ENCODE measurements around the gene RUVBL2.

DNA sequence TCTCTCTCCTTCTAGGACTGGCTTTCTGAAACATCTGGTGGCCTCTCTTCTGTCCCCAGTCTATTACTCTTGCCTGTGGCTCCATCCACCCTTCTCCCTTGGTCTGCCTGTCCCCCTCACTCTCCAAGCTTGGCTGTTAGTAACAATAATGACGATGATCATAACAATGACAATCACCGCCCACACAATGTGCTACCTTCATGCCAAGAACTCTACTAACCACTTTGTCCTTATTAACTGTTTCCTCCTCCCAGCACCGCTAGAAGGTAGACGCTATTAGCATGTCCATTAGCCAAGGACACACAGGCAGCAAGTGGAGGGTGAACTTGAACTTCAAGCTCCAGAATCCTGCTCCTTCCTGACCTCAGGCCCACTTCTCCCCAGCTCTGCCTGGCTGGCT lies 3.3 kb upstream of the RUVBL2 start:
- no peak for TF ChIP-seq POLR2AphosphoS5 (IDR thresholded peaks at IDR 0.05)
- TF ChIP-seq, protein P1, sequence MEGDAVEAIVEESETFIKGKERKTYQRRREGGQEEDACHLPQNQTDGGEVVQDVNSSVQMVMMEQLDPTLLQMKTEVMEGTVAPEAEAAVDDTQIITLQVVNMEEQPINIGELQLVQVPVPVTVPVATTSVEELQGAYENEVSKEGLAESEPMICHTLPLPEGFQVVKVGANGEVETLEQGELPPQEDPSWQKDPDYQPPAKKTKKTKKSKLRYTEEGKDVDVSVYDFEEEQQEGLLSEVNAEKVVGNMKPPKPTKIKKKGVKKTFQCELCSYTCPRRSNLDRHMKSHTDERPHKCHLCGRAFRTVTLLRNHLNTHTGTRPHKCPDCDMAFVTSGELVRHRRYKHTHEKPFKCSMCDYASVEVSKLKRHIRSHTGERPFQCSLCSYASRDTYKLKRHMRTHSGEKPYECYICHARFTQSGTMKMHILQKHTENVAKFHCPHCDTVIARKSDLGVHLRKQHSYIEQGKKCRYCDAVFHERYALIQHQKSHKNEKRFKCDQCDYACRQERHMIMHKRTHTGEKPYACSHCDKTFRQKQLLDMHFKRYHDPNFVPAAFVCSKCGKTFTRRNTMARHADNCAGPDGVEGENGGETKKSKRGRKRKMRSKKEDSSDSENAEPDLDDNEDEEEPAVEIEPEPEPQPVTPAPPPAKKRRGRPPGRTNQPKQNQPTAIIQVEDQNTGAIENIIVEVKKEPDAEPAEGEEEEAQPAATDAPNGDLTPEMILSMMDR (IDR thresholded peaks at IDR 0.05 in 8 of 11, conservative IDR thresholded peaks at IDR 0.05 in 3 of 11), result no peak
- TF ChIP-seq POLR2A (IDR thresholded peaks at IDR 0.05), result no peak
